ENCODE data around the gene RNF31.

RNF31 gene

DNA sequence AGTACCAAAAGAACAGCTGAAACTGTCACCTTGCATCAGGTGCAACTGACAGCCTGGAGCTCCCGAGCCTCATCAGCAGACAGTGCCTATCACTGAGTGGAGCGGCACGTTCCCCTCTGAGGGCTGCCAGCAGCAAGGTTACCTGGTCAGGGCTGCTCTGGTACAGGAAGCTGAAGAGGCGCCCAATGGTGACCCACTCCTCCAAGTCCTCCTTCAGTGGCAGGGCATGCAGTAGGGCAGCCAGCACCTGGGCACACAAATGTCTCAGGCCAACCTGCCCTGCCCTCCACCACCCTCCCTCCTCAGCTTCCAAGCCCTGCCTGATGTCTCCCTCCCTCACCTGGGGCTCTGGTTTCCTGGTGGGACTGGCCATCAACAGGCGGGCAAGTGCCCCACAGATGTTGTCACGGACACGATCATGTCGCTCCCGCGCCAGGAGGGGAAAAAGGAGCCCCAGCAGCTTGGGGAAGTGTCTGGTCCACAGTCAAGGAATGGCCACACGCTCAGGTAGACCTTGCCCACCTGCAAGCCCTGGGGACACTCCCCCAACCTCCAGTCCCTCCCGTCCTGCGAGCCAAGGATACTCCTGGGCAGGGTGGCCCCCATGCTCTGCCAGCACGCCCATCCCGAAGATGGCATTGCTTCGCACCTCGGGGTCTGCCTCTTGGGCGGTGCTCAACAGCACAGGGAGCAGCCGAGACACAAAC lies 34.2 kb downstream of the RNF31 start:
- TF ChIP-seq CTCF (IDR thresholded peaks at IDR 0.05; ENCODE audit: control insufficient read depth, insufficient read depth, low read depth, low read length, missing control alignments) = no peak
- no peak overlapping the region for H3K4me3 ChIP-seq (ENCODE audit: control insufficient read depth, low read depth, low read length)
- no peak for DNase-seq (ENCODE audit: low read depth)

DNA sequence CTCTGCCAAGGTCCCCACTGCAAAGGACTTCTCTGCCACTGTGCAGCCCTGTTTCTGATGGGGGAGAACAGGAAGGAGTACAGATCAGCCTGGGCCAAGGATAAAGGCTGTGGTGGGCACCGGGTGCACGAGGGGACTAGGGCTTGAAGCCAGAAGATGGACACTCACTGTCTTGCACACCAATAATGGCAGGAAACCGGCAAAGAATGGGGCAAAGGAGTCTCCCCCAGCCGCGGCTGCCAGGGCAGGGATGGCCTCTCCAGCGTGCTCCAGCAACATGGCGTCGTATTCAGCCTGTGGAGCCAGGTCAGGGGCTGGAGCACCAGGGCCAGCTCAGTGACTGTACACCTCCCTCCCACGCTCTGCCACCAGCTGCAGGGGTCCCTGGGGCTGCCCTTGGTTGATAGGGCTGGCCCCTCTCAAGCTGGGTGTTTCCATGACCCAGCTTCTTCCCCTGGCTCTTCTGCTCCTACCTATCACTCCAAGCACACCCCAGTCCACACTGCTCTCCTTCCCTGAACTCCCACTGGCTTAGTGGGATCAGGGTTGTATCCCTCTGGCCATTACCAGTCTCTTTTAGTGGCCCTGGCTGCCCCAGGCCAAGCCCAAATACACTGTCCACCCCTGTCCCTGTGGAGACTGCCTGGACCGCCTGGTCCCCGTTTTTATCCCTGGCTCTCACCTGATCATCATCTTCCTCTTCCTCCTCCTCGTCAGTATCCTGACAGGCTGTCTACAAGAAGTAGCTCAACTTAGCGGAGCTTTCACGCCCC lies 35.0 kb downstream of the RNF31 start:
- DNase-seq (ENCODE audit: low read depth) = no peak
- H3K4me3 ChIP-seq (ENCODE audit: control insufficient read depth, low read depth, low read length) = no peak overlapping the region
- TF ChIP-seq CTCF (IDR thresholded peaks at IDR 0.05; ENCODE audit: control insufficient read depth, insufficient read depth, low read depth, low read length, missing control alignments) = no peak

DNA sequence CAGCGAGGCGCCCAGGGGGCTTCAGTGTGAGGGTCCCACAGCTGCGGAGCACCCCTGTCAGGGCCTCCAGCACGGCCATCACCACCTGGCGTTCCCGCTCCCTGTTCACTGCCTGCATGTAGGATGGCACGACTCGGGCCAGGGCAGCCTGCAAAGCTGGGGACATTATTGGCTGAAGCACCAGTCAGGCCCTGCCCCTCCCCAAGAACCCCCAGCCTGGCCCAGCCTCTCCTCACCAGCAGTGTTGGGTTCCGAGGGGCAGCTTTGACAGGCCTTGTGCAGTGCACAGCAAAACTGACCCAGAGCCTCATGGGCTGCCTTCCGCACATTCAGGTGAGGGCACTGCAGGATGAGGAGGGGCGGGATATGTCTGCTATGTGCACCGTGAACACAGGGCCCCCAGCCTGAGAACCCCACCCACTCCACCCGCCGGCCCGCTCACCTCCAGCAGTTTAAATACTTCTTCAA lies 35.8 kb downstream of the RNF31 start:
- DNase-seq (ENCODE audit: low read depth) = no peak
- TF ChIP-seq CTCF (IDR thresholded peaks at IDR 0.05; ENCODE audit: control insufficient read depth, insufficient read depth, low read depth, low read length, missing control alignments) = no peak
- no peak overlapping the region for H3K4me3 ChIP-seq (ENCODE audit: control insufficient read depth, low read depth, low read length)

GRCh38 chr14:24184104-24184970 lies 37.0 kb downstream of the RNF31 start:
- DNase-seq (ENCODE audit: low read depth) = no peak
- H3K4me3 ChIP-seq (ENCODE audit: control insufficient read depth, low read depth, low read length) = no peak overlapping the region
- no peak for TF ChIP-seq CTCF (IDR thresholded peaks at IDR 0.05; ENCODE audit: control insufficient read depth, insufficient read depth, low read depth, low read length, missing control alignments)

- TF ChIP-seq CTCF (IDR thresholded peaks at IDR 0.05; ENCODE audit: control insufficient read depth, insufficient read depth, low read depth, low read length, missing control alignments) = no peak
- no peak for DNase-seq (ENCODE audit: low read depth)
- no peak overlapping the region for H3K4me3 ChIP-seq (ENCODE audit: control insufficient read depth, low read depth, low read length)
Observed at GRCh38 chr14:24185026-24185425, 37.7 kb downstream of the RNF31 start.

- H3K4me3 ChIP-seq (ENCODE audit: control insufficient read depth, low read depth, low read length) = no peak overlapping the region
- no peak for TF ChIP-seq CTCF (IDR thresholded peaks at IDR 0.05; ENCODE audit: control insufficient read depth, insufficient read depth, low read depth, low read length, missing control alignments)
- no peak for DNase-seq (ENCODE audit: low read depth)
Observed at GRCh38 chr14:24185741-24186140, 38.4 kb downstream of the RNF31 start.

Measured in AG09309 (cell line).